ENCODE measurements around the gene TCF12.

The TCF12 gene

DNA sequence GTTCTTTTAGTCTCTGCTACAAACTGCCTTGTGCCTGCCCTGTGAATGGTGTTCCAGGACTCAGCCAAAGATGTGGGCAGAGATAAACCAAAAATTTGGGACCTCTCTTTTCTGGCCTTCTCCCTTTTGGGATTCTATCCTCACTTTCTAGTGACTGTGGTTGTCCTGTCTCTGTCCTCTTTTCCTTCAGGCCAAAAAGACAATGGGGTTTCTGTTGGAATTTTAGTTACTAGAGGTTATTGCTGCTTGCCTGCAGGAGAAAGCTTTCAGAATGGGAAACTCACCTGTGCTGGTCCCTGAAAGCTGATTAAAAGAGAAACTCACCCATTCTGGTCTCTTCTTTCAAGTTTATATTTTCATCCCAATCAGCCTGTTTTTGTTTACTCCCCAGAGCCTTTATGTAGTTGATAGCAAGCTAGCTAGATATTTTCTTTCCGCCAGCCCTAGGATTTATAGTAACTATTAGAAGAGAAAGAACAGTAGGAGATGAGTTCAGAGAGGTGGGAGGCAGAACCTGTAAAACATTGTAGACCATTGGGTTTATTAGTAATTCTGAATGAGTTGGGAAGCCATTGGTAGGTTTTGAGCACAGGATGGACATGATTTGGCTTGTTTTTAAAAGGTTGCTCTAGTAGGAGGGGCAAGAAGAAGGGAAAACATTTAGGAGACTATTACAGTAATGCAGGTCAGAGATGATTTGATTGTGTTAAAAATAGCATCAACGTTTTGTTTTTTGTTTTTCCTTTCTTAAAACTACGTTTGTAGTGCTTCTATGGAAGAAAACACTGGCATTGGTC, 138.9 kb downstream of the TCF12 start:
- DNase-seq: no peak

DNA sequence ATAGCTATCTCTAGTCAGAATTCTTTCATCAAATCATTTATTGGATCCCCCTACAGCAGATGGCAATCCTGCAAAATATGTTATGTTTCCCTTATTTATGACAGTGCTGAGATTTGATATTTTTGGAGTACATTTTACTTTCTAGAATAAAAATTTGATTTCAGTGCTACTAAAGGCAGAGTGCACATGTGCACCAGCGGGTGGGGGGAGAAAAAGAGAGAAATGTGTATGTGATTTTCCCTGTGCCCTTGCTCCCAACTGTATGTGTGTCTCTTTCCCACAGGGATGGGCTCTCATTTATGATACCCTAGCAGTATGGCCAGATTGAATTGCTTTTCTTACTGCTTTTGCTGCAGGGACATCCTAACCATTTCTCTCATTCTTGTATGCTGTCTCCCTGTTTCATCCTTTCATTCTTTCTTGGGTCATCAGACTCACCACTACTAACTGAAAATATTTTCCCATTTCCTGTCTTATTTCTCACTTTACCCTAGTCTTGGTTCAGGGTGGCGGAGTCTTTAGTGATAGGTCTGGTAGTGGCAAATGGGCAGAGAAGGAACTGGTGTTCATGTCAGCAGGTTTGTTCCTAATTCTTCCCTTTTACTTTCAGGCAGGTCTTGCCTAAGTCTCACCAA, 140.7 kb downstream of the TCF12 start:
- DNase-seq: no peak

DNA sequence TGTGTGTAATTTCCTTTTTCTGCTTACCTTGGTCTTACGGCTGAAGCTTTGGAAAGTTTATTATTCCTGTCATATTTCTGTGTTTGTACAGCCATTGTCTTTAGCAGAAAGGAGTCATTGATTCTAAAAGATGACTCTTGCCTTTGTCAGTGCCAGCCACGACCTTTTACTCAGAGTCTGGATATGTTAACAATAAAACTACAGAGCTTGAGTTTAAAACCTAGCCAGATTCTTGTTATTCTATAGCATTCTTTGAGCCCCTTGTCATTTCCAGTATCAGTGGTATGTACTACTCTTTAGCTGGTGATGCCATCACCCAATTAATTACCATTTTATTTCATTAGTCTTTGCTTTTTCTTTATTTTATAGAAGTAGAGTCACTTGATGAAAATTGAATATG, 142.4 kb downstream of the TCF12 start:
- DNase-seq: no peak

DNA sequence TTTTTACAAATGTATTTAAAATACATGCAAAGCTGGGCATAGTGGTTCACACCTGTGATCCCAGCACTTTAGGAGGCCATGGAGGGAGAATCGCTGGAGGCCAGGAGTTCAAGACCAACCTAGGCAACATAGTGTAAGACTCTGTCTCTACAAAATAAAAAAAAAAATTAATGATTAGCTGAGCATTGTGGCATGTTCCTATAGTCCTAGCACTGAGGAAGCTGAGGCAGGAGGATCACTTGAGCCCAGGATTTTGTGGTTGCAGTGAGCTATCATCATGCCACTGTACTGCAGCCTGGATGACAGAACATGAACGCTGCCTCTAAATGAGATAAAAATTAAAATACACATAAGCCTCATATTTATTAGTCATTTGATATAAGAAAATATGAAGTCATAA, 142.8 kb downstream of the TCF12 start:
- no peak for DNase-seq

DNA sequence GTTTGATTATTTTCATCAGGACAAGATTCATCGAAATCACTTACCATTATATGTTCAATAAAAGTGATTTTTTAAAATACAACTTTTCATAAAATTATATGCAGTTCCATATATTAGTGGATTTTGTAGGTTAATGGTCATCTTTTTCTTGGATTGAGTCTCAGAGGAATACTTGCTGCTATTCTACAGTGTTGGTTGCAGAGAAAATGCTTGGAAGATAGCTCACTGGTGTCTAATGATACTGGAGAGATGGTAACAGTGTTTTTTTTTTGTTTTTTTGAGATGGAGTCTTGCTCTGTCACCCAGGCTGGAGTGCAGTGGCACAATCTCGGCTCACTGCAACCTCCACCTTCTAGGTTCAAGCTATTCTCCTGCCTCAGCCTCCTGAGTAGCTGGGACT, 143.3 kb downstream of the TCF12 start:
- no peak for DNase-seq

DNA sequence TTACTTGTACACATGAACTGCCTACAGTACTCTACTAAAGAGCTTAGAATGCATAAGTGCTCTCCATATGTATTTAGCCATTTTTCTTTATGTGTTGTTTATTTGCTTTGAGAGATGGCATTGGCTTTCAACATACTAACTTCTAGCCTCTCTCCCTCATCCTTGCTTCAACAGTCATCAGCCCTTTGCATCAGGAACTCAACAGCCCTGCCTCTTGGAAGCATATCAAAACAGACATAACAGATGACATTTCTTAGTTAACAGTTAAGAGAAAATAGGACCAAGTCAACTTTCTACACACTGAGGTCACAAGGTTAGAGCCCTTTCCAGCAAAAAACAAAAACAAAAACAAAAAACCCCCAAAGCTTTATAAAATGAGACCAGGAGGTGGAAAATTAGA, 145.6 kb downstream of the TCF12 start:
- no peak for DNase-seq

DNA sequence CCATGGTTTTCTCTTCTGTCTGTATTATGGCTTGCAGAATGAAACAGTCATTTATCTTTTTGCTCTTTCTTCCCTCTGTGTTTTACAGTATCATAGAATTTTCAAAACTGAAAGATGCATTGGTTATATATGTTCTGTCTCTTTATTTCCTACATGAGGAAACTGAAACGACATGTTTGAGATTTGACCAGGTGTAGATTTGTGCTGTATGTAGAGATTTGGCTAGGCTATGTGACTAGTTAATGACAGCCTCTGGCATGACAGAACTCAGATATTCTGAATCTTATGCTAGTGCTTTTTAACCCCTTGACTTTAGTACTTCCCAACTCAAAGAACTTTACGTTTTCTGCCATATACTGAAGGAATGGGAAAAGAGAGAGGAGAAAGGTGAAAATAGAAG, 151.0 kb downstream of the TCF12 start:
- no peak for DNase-seq

DNA sequence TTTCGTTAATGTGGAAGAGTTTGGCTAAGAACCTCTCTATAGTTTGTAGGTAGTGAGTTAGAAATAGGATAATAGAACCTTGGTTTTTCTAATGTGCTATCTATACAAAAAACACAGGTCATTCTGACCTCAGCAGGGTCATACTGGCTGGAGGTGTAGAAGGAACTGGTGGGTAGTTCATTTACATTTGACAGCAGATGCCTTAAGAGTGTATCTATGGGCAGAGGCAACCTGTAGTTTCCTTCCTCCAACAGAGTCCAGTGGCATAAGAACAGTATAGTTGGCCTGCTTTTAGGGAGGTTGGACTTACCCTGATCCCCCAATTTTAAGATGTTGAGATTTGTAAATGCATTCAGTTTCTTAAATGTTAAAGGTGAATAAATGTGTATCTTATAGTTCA, 152.2 kb downstream of the TCF12 start:
- DNase-seq: no peak

DNA sequence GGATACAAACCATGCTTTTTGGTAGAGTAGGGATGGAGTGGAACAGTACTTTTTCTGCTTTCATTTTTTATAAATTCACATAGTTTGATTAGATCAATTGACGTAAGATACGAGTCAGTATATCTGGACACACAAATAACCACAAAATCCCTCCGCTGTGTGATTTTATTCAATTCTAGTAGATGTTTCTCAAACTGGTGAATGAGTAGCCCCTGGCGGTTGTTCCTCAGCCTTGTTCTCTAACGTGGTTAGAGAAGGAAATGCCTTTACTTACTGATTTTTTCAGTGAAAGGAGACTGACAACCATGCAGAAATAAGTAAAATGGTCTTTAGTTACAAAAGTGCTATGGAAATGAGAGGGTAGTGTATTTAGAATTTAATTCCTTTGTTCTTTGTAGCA, 161.0 kb downstream of the TCF12 start:
- DNase-seq: no peak

DNA sequence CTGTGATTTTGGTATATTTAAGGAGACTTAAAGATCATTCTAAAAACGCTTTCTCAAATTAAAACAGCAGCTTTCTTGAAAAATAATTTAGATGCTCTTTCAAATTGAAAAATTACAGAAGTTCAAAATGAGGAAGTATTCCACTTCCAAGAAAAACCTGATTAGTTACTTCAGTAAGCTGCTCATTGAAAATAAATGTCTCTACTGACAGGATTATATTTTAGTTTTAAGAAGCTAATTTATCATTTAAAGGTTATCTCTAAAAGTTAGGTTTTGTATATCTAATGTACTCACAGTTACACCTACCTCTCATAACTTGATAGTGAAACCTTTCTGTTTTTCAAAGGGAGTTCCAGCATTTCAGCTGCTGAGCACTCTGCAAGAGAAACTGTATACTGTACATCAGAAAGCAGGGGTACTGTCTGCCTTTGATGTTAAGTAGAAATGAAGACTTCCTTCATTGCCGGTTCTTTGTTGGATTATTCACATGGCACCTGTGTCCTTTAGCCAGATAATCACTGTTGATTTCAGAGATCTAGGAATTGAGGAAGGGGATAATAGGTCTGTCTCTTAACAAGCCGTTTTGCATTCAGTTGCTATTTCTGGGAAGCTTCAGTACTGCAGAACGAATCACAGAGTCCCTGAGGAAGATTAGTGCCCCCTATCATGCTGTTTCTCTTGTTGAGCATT, 161.6 kb downstream of the TCF12 start:
- DNase-seq: no peak

DNA sequence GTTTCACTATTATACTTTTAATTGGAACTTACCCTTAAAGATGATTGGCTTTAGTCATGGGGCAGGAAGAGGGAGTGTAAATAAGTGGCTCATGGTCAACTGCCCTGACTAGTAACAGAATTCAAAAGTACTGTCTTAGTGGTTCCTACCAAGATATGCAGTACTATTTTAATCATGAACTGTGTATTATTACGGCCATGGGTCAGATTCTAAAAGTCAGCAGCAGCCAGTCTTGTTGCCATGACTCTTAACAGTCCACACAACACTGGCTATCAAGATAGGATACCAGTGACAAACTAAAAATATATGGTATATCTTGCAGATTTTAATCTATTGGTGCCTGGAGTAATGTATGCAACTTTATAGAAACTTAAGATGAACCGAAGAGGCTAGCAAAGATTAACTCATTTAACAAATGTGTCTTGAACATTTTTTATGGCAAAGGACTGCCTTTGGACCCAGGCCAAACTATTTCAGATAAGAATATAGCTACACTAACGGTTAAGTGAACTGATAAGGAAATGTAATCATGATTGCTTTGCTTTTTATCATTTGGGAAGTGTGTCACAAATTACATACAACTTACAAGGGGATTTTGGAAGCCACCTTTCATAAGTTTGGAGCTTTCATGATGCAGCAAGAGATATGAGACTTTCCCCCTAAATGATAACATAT, 163.7 kb downstream of the TCF12 start:
- no peak for DNase-seq

DNA sequence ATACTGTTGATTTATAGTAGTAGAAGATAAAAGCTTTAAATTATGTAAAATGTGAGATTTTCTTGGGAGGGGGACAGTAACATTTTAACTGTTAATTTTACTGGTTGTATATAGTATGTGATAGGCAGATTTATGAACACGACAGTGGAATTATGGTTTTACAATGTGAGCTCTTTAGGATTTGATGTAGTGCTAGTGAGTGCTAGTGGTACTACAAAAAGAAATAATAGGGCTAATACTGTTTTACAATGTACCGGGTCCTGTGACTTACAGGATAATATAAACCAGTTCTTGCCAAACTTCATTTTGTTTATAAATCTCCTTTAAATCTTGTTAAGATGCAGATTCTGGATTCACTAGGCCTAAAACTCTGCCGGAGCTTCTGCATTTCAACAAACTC, 165.7 kb downstream of the TCF12 start:
- no peak for DNase-seq

DNA sequence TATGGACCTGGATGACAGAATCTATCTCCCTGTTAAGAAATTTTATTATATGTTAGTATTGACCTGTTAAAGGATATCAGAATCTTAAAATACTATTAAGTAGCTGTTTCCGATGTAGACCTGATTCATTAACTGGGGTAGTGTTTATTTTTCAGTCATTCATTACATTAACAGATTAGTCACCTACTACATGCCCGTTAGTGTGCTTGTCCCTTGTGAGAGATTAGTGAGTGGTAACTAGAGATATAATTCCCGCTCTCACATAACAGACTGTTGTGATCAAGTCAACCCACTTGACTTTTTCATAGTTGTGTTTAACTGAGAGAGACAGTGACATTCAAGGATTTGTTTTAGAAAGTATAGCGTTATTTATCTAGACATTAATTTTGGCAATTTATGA, 166.8 kb downstream of the TCF12 start:
- no peak for DNase-seq

DNA sequence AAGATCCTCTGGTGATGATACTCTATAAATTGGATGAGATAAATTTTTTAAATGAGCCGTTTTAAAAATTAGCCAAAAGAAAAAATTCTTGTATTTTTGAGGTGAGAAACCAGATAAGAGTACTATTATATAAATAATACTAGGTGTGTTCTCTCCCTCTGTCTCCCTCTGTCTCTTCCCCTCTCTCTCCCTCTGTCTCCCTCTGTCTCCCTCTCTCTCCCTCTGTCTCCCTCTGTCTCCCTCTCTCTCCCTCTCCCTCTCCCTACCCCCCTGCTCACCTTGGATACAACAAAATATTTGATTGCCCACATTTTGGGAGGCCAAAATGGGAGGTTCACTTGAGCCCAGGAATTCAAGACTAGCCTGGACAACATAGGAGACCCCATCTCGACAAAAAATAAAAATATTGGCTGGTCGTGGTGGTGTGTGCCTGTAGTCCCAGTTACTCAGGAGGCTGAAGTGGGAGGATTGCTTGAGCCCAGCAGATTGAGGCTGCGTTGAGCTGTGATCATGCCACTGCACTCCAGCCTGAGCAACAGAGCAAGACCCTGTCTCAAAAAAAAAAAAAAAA, 168.5 kb downstream of the TCF12 start:
- DNase-seq: no peak

DNA sequence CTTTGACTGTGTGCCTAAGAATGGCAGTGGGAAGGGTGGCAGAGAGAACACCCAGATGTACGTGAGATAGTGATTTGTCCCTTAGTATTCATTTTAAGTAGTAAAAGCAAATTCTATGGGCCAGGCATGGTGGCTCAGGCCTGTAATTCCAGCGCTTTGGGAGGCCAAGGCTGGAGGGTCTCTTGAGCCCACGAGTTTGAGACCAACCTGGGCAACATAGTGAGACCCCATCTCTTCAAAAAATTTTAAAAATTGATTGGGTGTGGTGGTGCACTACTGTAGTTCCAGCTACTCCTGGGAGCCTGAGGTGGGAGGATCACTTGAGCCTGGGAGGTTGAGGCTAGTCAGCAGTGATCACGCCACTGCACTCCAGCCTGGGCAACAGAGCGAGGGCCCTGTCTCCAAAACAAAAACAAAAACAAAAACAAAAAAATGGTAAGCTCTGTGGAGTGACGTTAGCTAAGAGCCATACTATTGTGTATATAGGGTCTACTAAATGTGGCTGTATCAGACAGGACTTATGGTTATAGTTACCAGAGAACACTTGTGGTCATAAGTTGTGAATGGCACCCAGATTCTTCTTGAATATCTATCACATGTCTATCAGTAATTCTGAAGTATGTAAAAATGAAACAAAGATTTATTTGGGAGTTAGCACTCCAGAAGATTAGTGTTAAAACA, 171.5 kb downstream of the TCF12 start:
- DNase-seq: no peak

DNA sequence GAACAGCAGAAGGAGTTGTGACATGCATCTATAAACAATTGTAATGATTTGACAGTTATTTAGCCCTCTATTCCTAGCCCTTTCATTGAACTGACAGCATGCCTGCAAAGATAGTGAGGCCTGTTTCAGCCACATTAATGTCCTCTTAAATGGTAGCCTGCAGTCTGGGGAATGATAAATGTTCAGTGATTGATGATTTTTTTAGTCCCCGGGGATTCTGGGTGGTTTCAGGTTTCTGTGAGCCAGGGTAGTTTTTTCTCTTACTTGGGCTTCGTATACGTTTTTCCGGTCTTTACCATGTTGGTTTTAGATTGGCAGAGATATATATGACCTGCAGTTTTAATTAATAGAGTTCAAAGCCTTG, 172.0 kb downstream of the TCF12 start:
- no peak for DNase-seq

DNA sequence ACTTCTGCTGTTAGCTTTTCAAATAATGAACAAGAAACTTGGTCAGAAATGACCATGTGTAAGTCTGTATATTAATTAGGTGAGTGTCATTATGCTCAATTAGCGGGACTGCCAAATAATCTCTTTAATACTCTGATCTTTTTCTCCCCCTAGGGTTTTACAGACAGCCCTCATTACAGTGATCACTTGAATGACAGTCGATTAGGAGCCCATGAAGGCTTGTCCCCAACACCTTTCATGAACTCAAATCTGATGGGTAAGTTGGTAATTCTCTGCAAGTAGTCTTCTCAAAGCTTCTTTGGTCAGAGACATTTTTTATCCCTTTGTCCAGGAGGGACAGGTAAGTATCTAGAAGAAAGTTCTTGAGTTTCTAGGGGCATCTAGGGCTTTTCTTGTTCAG, 173.2 kb downstream of the TCF12 start:
- no peak for DNase-seq

DNA sequence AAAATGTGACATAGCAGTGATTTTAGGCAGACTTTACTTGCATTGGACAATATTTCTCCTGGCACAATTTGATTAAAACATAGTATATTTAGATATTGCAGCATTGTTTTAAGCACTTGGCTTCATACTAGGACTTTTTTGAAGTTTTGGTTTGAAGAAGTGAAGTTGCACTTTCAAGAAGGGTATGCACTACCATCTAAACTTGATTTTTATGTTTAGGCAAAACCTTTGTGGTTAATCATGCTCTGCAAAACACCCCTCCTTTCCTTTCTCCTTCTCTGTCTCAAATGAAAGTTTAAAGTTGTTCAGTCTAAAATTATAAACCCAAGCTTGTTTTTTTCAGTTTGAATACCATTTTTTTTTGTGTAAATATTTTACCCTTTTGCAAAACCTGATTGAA, 173.8 kb downstream of the TCF12 start:
- no peak for DNase-seq

DNA sequence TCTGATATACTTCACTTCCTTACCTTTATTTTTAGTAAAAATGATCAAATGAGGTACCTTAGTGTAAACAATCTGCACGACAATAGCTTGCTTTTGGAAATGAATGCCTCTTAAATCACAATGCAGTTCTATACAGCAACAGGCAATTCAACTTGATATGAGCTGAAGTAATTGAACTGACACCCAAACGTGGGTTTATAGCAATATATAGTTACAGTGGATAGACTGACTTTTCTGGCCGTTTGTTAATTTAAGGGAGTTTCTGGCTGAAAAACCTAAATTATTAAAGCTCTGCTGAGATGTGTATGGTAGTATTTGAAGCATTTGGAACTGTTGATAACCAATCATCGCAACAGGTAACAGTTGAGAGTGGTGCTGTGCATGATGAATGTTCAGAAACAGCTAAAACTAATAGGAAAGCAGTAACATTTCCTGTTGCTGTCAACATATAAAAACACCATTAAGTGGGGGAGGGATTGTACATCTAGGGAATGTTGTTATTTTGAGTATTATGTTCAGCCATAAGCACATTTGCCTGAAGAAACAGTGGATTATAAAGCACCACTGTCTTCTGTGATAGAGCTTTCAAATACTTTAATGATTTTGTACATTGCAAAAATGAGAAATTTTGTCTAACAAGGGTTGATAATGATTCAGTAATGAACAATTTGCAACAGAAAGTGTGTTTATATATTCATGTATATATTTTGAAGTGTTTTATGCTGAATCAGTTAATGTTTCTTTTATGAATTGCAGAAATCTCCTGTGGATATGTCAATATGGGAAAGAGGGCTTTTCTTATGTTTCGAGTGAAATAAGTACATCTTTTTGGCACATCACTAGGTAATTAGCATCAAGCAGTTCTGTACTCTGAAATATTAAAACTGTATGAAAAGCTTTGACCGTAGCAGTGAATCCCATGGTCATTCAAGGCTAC, 176.1 kb downstream of the TCF12 start:
- no peak for DNase-seq

DNA sequence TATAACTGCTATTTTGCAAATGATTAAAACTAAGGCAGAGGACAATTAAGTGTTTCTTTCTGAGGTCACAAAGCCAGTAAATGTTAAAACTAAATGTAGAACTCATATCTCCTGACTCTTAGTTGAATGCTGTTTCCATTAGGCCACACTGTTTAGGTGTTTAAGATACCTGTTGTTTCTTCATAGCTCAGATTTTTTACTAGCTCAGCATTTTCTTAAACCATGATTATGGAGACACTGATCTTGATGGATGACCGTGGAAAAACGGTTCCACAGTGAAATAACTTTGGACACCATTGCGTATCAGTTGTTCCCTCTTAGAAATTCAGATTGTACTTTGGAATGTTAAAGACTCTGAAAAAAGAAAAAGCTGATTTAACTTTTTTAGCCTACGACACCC, 177.5 kb downstream of the TCF12 start:
- no peak for DNase-seq

DNA sequence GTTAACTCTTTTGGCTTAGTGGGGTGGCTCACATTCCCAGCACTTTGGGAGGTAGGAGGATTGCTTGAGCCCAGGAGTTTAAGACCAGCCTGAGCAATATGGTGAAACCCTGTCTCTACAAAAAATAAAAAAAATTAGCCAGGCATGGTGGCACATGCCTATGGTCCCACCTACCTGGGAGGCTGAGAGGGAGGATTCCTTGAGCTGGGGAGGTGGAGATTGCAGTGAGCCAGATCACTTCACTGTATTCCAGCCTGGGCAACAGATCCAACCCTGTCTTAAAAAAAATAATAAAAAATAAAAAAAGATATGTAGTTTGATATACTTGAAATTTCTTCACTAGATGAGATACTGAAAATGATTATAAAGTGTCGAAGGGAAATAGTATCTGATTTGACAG, 178.8 kb downstream of the TCF12 start:
- DNase-seq: no peak

All from stimulated activated CD4-positive, alpha-beta T cell treated with anti-CD3 and anti-CD28 coated beads, Interleukin-1b, Interleukin-23, amount 100 ng/mL, for 48 hours (primary cell).